Stimulated activated effector memory CD8-positive, alpha-beta T cell treated with anti-CD3 and anti-CD28 coated beads, Interleukin-12 subunit alpha, Interleukin-12 subunit beta, amount 100 ng/mL, for 72 hours (primary cell): Measurements from ENCODE around the gene CDK5R1.

Experiments used
- ATAC-seq: fragments of 150-1000 bp; cut with Tn5 transposase; 2 replicates; pipeline ENCODE4 v1.10.0; 2021
- DNase-seq, 2 donors: peaks; one replicate each; pipeline ENCODE4 v3.0.0; 2021 to 2022; ENCODE audit warnings: low spot score in 2 of 2
- H3K27ac Mint-ChIP-seq: one replicate; pipeline ENCODE4 v1.8.0; 2022; ENCODE audit warnings: mild to moderate bottlenecking, mixed read lengths
- H3K36me3 Mint-ChIP-seq: one replicate; pipeline ENCODE4 v1.8.0; 2022; ENCODE audit warnings: mild to moderate bottlenecking, mixed read lengths
- H3K4me1 Mint-ChIP-seq: one replicate; pipeline ENCODE4 v1.8.0; 2022; ENCODE audit warnings: mixed read lengths
- H3K4me3 Mint-ChIP-seq: one replicate; pipeline ENCODE4 v1.8.0; 2022; ENCODE audit warnings: mild to moderate bottlenecking, mixed read lengths
- H3K9me3 Mint-ChIP-seq: one replicate; pipeline ENCODE4 v1.8.0; 2022; ENCODE audit warnings: mixed read lengths

Gene CDK5R1

GRCh38 chr17:32527146-32527545, 40.4 kb downstream of the CDK5R1 start:
- no peaks in the 10 kb centered on the region for H3K9me3 Mint-ChIP-seq
- ATAC-seq (no peak), DNase-seq (no peak)
- peaks cover 37% of the 10 kb centered on the region for H3K4me1 Mint-ChIP-seq
- H3K36me3 Mint-ChIP-seq, result peaks cover 14% of the 10 kb centered on the region
- no peak overlapping the region for H3K4me3 Mint-ChIP-seq
- no peak overlapping the region for H3K27ac Mint-ChIP-seq

- peaks cover 5% of the 10 kb centered on the region for H3K36me3 Mint-ChIP-seq
- H3K9me3 Mint-ChIP-seq, result no peaks in the 10 kb centered on the region
- peaks cover 32% of the 10 kb centered on the region for H3K4me1 Mint-ChIP-seq
- peak overlapping the region; percentile 54 for H3K27ac Mint-ChIP-seq
- H3K4me3 Mint-ChIP-seq, result peak overlapping the region; percentile 22
- DNase-seq, result no peak
- no peak for ATAC-seq
Observed at GRCh38 chr17:32528825-32529224, 42.0 kb downstream of the CDK5R1 start.

DNA sequence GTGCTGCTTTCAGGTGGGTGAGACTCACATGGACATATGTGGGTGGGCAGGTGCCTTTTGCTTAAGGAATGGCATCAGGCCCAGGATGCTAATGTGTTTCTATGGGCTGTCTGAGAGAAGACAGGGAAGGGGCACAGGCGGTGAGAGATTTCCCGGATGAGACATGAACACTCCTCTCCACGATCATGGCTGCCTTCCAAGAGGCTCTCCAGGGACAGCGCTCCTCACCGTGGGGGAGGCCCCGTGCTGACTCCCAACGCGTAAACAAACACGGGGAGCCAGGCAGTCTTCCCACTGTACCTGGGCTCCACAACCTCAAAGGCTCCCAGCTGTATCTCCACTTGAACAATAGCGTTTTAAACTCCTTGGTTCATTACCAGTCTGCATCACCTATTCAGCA, 42.8 kb downstream of the CDK5R1 start:
- DNase-seq, result no peak
- H3K9me3 Mint-ChIP-seq, result no peaks in the 10 kb centered on the region
- H3K4me1 Mint-ChIP-seq, result peaks cover 27% of the 10 kb centered on the region
- H3K27ac Mint-ChIP-seq, result no peak overlapping the region
- H3K4me3 Mint-ChIP-seq, result no peak overlapping the region
- H3K36me3 Mint-ChIP-seq, result no peaks in the 10 kb centered on the region
- ATAC-seq, result no peak

DNA sequence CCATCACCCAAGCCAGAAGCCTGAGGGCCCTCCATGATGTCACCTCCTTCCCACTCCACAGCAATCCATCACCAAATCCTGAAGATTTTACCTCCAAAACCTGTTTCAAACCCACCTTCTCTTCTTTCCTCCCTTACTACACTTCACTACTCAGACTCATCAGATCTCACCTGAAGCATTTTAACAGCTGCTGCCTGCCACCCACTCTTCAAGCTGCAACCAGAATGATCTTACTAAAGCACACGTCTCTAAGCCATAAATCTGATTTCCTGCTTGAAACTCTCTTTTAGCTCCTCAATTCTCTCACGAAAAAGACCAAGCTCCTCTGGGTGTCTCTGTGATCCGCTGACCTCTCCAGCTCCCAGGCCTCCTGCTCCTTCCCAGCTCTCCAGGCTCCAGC, 46.5 kb downstream of the CDK5R1 start:
- Mint-ChIP-seq H3K4me3 (no peak overlapping the region), H3K27ac (no peak overlapping the region), H3K36me3 (no peaks in the 10 kb centered on the region), H3K9me3 (no peaks in the 10 kb centered on the region), H3K4me1 (peaks cover 22% of the 10 kb centered on the region)
- no peak for ATAC-seq
- DNase-seq, result no peak

DNA sequence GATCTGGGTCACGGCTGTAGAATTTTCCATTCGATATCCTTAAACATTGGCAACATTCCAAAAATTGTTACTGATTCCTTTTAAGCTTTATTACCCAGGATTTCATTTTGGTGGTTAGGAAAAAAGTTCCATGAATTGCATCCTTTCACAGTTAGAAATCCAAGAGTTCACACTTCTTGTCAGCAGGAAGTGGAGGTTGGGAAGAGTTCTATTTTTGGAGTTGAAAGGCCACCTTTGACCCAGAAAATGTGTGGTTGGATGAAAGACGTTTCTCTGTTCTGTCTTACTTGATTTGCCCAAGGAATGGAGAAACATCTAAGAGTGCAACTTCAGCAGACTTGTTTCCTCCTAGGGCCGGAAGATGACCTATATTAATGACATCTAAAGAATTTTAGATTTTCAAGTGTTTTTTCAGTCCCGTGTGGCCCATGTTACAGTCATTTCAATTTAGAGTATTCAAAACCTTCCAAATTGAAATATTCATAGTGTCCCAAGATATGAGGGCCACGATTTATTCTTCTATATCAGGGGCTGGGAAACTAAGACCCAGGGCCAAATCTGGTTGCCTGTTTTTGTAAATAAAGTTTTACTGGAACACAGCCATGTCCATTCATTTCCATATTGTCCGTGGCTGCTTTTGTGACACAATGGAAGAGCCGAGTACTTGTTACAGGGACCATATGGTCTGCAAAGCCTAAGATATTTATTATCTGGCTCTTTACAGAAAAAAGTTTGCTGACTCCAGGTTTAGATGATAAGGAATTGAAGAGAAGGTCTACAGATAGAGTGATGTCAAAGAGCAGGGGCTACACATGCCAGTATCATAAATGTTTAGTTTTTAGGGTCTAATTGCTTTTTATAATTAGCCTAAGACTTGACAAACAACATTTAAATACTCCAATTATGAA, 50.2 kb downstream of the CDK5R1 start:
- DNase-seq, result no peak
- Mint-ChIP-seq H3K4me3 (no peak overlapping the region), H3K9me3 (no peaks in the 10 kb centered on the region), H3K4me1 (peaks cover 8% of the 10 kb centered on the region), H3K36me3 (no peaks in the 10 kb centered on the region), H3K27ac (no peak overlapping the region)
- no peak for ATAC-seq
